ENCODE data around the gene SMIM11. TPM values are rescaled to one million over a fixed set of nuclear protein-coding genes. Genes with fewer than 3 reads are reported as not detected.

The SMIM11 gene
- total and polyA plus RNA-seq, 2 of the 4 experiments (the other 2 are of a cell fraction), result 3.6 to 8.8 TPM

DNA sequence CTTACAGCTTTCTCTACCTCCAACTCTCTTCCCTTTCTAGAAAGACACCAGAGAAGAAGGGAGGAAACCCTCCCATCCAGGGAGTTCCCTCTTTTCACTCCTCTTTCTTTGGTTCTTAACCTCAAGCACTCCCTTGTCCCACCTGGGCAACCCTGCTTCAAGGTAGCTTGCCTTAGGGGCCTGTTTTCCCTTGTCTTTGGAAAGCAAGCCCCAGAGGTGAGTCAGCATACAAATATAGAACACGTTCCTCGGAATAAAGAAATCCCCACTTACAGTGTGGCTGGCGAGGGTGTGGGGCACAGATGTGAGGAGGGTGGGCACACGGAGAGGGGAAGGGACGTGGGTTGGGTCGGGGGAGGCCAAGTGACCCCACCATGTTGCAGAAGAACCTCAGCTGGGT, 37.6 kb upstream of the SMIM11 start:
- DNase-seq (no peak), ATAC-seq (ENCODE audit: low read depth) (no peak)
- peak overlapping the region; percentile 89; the same call in 2 of the 3 replicates for H2BK15ac ChIP-seq (ENCODE audit: low read depth, low read length)
- ChIA-PET POLR2A (ENCODE audit: unreplicated experiment) (no interaction called here), CTCF (interaction anchor here (0.5 kb wide), 1 partner anchor 365 kb away, joined by 5 read pairs; no protein-coding TSS in a partner anchor)
- H3K14ac ChIP-seq (replicated peaks; ENCODE audit: low read depth, low read length), result peak overlapping the region; percentile 77; the same call in 1 of the 2 replicates
- H2BK5ac ChIP-seq (ENCODE audit: low read depth, low read length, poor library complexity, severe bottlenecking), result peak overlapping the region; percentile 90
- peak overlapping the region; percentile 93 for H2BK20ac ChIP-seq (ENCODE audit: low read depth, low read length)
- no peak overlapping the region for H3K56ac ChIP-seq (ENCODE audit: extremely low read depth, insufficient read depth, low read length)
- peak overlapping the region; percentile 74 for H2AK5ac ChIP-seq (ENCODE audit: low read depth, low read length)
- H3K27ac ChIP-seq (ENCODE audit: insufficient read depth, low read length), result no peak overlapping the region
- TF ChIP-seq, protein P1, sequence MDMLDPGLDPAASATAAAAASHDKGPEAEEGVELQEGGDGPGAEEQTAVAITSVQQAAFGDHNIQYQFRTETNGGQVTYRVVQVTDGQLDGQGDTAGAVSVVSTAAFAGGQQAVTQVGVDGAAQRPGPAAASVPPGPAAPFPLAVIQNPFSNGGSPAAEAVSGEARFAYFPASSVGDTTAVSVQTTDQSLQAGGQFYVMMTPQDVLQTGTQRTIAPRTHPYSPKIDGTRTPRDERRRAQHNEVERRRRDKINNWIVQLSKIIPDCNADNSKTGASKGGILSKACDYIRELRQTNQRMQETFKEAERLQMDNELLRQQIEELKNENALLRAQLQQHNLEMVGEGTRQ (IDR thresholded peaks at IDR 0.05; ENCODE audit: low read depth, low read length), result no peak
- TF ChIP-seq MAFK (IDR thresholded peaks at IDR 0.05; ENCODE audit: low read depth, low read length), result no peak
- TF ChIP-seq RCOR1 (IDR thresholded peaks at IDR 0.05; ENCODE audit: insufficient replicate concordance, low read length), result no peak
- no peak for TF ChIP-seq CTCF (conservative IDR thresholded peaks at IDR 0.05; ENCODE audit: low read depth, low read length)
- H3K36me3 ChIP-seq (ENCODE audit: control insufficient read depth, insufficient read depth, low read length), result no peaks in the 10 kb centered on the region
- H2AK9ac ChIP-seq (replicated peaks; ENCODE audit: low read depth, low read length, poor library complexity), result no peak overlapping the region
- H3K23ac ChIP-seq (ENCODE audit: low read depth, low read length), result peak overlapping the region; percentile 46; the same call in 1 of the 2 replicates
- intact Hi-C loops (cut with micrococcal nuclease) (no loop called here), dilution Hi-C loops (cut with HindIII; ENCODE audit: low sequenced_read_pairs, unreplicated experiment) (no loop called here), in situ Hi-C loops (cut with MboI; ENCODE audit: low sequenced_read_pairs) (no loop called here)
- H3K9ac ChIP-seq (ENCODE audit: low read depth, low read length), result no peak overlapping the region
- H2BK120ac ChIP-seq (ENCODE audit: low read depth, low read length), result peak overlapping the region; percentile 96
- peak overlapping the region; percentile 93; the same call in 1 of the 2 replicates for H4K5ac ChIP-seq (ENCODE audit: low read depth, low read length)
- H3K9me3 ChIP-seq (ENCODE audit: control insufficient read depth, insufficient read depth, low read length), result no peaks in the 10 kb centered on the region
- H2AFZ ChIP-seq (replicated peaks; ENCODE audit: low read length, poor library complexity), result no peak overlapping the region
- peaks cover 11% of the 10 kb centered on the region for H3K9me1 ChIP-seq (ENCODE audit: insufficient read depth, low read length)
- H4K91ac ChIP-seq (ENCODE audit: insufficient read depth, low read depth, low read length), result peak overlapping the region; percentile 86
- H3K79me1 ChIP-seq (ENCODE audit: low read depth in 1 of 2, low read length in 2 of 2), result no peaks in the 10 kb centered on the region
- peaks cover 36% of the 10 kb centered on the region for H3K4me1 ChIP-seq (ENCODE audit: control insufficient read depth, insufficient read depth, low read length)
- no peaks in the 10 kb centered on the region for H4K20me1 ChIP-seq (ENCODE audit: insufficient read depth, low read length)
- H3K4ac ChIP-seq (ENCODE audit: low read depth, low read length), result peak overlapping the region; percentile 94
- peak overlapping the region; percentile 79; the same call in 1 of the 2 replicates for H3K18ac ChIP-seq (ENCODE audit: low read depth, low read length)
- no peaks in the 10 kb centered on the region; the same call in 1 of the 2 replicates for H3K27me3 ChIP-seq (ENCODE audit: control insufficient read depth, insufficient read depth, low read length)
- H4K8ac ChIP-seq (ENCODE audit: low read depth in 2 of 2, low read length in 2 of 2), result peak overlapping the region; percentile 19 to 79; a peak in 2 of 4 replicates
- no peak overlapping the region for H3K4me2 ChIP-seq (ENCODE audit: low read depth, low read length)
- WGBS, 2 experiments (ENCODE audit: extremely low coverage in 2 of 2, insufficient read length in 1 of 2), result 75% methylated on average over 2 of the region's 6 CpGs; no CpG with 5 or more reads in 1 of the 2 experiments
- H3K4me3 ChIP-seq (ENCODE audit: insufficient read depth, low read depth, low read length), result no peak overlapping the region
- BruUV-seq (replicated peaks), result no TSS peak

Data from IMR-90 (cell line).